SU-DHL-6 (cell line): ENCODE data around the gene SEMA4D.

ENCODE experiments used
- EZH2phosphoT487 ChIP-seq: fragments of 200-600 bp; sonication (generic), shearing (Covaris generic); conservative IDR thresholded peaks from 2 replicates; pipeline ENCODE4 v1.6.1; 2018; ENCODE audit warnings: mild to moderate bottlenecking, antibody characterized with exemption, low read length, moderate library complexity, mixed read lengths
- TF ChIP-seq, protein P1 (sequence below): fragments of 200-600 bp; sonication (generic); IDR thresholded peaks from one replicate; pipeline ENCODE4 v1.5.1; 2017; ENCODE audit warnings: antibody characterized with exemption, mild to moderate bottlenecking, low read length, moderate library complexity; ENCODE audit not compliant: insufficient read depth, poor library complexity, severe bottlenecking

GRCh38 chr9:89381308-89381609, 116.7 kb downstream of the SEMA4D start:
- TF ChIP-seq, protein P1, sequence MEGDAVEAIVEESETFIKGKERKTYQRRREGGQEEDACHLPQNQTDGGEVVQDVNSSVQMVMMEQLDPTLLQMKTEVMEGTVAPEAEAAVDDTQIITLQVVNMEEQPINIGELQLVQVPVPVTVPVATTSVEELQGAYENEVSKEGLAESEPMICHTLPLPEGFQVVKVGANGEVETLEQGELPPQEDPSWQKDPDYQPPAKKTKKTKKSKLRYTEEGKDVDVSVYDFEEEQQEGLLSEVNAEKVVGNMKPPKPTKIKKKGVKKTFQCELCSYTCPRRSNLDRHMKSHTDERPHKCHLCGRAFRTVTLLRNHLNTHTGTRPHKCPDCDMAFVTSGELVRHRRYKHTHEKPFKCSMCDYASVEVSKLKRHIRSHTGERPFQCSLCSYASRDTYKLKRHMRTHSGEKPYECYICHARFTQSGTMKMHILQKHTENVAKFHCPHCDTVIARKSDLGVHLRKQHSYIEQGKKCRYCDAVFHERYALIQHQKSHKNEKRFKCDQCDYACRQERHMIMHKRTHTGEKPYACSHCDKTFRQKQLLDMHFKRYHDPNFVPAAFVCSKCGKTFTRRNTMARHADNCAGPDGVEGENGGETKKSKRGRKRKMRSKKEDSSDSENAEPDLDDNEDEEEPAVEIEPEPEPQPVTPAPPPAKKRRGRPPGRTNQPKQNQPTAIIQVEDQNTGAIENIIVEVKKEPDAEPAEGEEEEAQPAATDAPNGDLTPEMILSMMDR = no peak
- TF ChIP-seq EZH2phosphoT487 = no peak
